ENCODE measurements around the gene FMNL2. TPM values are rescaled to one million over a fixed set of nuclear protein-coding genes. Genes with fewer than 3 reads are reported as not detected.

Gene FMNL2
- total RNA-seq, 1 donor from 2014 or later: 24.7 TPM

GRCh38 chr2:152450176-152450575 lies 115.2 kb downstream of the FMNL2 start:
- TF ChIP-seq CTCF (IDR thresholded peaks at IDR 0.05; ENCODE audit: insufficient read depth, low read length, severe bottlenecking): no peak

DNA sequence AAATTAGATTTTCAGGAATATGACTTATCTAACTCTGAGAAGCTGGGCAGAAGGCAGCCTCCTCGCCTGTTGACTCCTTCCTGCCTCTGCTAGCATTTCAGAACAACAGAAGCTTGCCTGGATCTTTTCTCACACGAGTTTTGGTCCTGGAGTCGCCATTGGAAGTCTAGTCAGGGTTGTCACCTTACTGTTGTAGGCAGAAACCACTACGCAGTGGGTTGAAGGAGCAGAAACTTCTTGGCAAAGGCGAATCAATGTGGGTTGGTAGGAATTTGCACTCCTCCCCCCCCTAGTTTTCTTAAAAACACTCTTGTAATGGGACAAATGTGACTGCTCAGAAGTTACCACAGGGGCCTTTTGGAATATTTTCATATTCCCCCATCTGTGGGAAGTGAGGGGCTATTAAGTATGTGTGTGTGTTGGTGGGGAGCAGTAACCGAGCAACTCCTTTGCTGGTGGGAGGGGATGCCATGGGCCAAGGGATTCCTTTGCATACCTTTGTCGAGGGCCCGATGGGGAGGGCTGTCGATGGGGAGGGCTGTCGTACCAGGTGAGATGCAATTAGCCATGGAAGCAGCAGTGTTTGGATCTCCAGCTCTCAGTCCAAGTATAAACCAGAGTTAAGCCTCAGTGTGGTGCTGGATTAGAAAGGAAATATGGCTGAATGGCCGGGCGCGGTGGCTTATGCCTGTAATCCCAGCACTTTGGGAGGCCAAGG lies 117.4 kb downstream of the FMNL2 start:
- no peaks in the 10 kb centered on the region for H3K27me3 ChIP-seq (ENCODE audit: control insufficient read depth, insufficient read depth, low read length)
- H3K4me3 ChIP-seq (ENCODE audit: low read depth, low read length): no peak overlapping the region
- no peak for TF ChIP-seq CTCF (IDR thresholded peaks at IDR 0.05; ENCODE audit: insufficient read depth, low read length, severe bottlenecking)
- no peak for DNase-seq (ENCODE audit: low read depth)
- no peak for FAIRE-seq
- H3K36me3 ChIP-seq (ENCODE audit: control insufficient read depth, insufficient read depth, low read length): no peaks in the 10 kb centered on the region

More at GRCh38 chr2:152450176-152450575, 115.2 kb downstream of the FMNL2 start:
- no peak overlapping the region for H3K4me3 ChIP-seq (ENCODE audit: low read depth, low read length)
- DNase-seq (ENCODE audit: low read depth) (no peak), FAIRE-seq (no peak)
- H3K36me3 ChIP-seq (ENCODE audit: control insufficient read depth, insufficient read depth, low read length): no peaks in the 10 kb centered on the region
- H3K27me3 ChIP-seq (ENCODE audit: control insufficient read depth, insufficient read depth, low read length): no peaks in the 10 kb centered on the region

DNA sequence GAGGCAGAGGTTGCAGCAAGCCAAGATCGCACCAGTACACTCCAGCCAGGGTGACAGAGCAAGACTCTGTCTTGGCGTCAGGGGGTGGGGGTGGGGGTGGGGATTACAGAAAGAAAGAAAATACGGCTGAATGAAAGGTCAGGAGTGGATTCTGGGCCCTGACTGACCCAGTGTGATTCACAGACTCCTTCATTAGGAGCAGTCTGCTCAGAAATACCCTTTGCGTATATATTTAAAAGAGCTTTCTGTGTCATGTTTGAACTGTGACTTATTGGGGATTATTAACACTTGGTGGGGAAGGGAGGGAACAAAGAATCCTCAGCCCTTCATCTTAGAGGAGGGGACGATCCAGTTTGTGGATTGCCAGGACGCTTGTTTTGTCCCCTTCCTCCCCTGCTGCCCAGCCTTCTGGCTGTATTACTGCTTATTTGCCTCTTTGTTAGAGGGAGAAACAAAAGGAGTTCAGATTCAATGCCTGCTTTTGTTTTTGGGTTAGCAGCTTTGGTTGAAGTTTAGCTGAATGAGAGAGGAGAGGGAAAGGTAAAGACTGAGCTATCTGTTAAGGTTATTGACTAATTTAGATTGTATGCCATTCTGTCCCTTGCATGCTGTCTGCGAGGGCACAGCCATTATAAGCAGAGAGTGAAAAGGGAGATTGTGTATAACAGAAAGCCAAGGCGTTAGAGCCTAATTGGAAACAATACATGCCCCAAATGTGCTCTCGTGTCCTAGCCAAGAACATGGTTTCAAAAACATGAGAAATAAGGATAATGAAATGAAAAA lies 118.3 kb downstream of the FMNL2 start:
- DNase-seq (ENCODE audit: low read depth) (no peak), FAIRE-seq (no peak)
- no peak overlapping the region for H3K4me3 ChIP-seq (ENCODE audit: low read depth, low read length)
- no peaks in the 10 kb centered on the region for H3K27me3 ChIP-seq (ENCODE audit: control insufficient read depth, insufficient read depth, low read length)
- TF ChIP-seq CTCF (IDR thresholded peaks at IDR 0.05; ENCODE audit: insufficient read depth, low read length, severe bottlenecking): no peak
- no peaks in the 10 kb centered on the region for H3K36me3 ChIP-seq (ENCODE audit: control insufficient read depth, insufficient read depth, low read length)

DNA sequence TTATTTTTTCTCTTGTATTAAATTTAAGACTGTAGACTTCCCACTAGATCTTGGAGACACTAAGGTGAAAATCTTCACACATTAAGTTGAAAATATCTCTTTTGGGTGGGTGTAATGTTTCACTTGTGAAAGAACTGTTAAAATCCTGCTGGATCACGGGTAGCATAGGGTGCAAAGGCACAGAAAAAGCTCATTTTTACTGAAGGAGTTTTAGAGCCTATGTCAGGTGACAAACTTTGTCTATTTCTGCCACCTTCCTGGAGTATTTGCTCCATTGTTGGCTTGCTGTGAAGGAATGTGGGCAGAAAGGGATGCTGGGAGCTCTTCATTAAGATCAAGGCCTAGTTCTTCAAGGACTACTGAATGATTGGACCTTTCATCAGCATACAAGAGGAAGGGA lies 119.4 kb downstream of the FMNL2 start:
- no peak for FAIRE-seq
- no peak for TF ChIP-seq CTCF (IDR thresholded peaks at IDR 0.05; ENCODE audit: insufficient read depth, low read length, severe bottlenecking)
- Histone ChIP-seq H3K4me3 (ENCODE audit: low read depth, low read length) (no peak overlapping the region), H3K36me3 (ENCODE audit: control insufficient read depth, insufficient read depth, low read length) (no peaks in the 10 kb centered on the region), H3K27me3 (ENCODE audit: control insufficient read depth, insufficient read depth, low read length) (no peaks in the 10 kb centered on the region)
- no peak for DNase-seq (ENCODE audit: low read depth)

DNA sequence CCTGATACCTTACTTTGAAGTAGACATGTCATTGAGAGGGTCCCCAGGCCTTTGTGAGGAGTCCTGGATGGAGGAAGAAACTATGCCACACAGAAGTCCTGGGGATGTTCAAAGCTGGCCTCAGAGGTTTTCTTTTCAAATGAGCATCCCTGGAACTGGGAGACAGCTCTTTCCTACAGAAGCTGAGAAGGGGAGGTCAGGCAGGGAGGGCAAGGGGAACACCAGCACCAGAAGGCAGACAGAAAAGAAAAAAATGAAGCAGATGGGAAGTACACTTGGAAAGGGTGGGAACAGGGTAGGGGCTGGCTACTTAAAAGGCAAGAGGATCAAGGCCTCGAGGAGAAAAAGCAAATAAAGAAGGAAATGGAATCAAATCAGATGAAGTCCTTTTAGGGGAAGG lies 120.0 kb downstream of the FMNL2 start:
- H3K4me3 ChIP-seq (ENCODE audit: low read depth, low read length): no peak overlapping the region
- FAIRE-seq (no peak), DNase-seq (ENCODE audit: low read depth) (no peak)
- no peaks in the 10 kb centered on the region for H3K36me3 ChIP-seq (ENCODE audit: control insufficient read depth, insufficient read depth, low read length)
- H3K27me3 ChIP-seq (ENCODE audit: control insufficient read depth, insufficient read depth, low read length): no peaks in the 10 kb centered on the region
- no peak for TF ChIP-seq CTCF (IDR thresholded peaks at IDR 0.05; ENCODE audit: insufficient read depth, low read length, severe bottlenecking)
